Renal cortex interstitium (tissue), 11 donors: Measurements from ENCODE around the gene PTGES. TPM values are rescaled to one million over a fixed set of nuclear protein-coding genes. Genes with fewer than 3 reads are reported as not detected.

Experiments used
- DNase-seq, 11 donors: peaks; one replicate each; pipeline ENCODE4 v3.0.0-alpha.2; 2013; ENCODE audit warnings: low read depth in 9 of 11, low spot score in 4 of 11; ENCODE audit errors: extremely low read depth in 1 of 11
- polyA plus RNA-seq, 3 donors: library from polyadenylated mRNA; unstranded; fragments of 120-200 nt; gene quantifications; one replicate each; pipeline ENCODE4 v1.2.1, GENCODE V29; 2013; ENCODE audit not compliant: insufficient read length in 3 of 3

PTGES gene
- polyA plus RNA-seq, 3 donors: 3.4 to 5.0 (median 4.0) TPM

- no peak for DNase-seq
These were observed 50.0 kb downstream of the PTGES start for GRCh38 chr9:129702589-129703520.

DNA sequence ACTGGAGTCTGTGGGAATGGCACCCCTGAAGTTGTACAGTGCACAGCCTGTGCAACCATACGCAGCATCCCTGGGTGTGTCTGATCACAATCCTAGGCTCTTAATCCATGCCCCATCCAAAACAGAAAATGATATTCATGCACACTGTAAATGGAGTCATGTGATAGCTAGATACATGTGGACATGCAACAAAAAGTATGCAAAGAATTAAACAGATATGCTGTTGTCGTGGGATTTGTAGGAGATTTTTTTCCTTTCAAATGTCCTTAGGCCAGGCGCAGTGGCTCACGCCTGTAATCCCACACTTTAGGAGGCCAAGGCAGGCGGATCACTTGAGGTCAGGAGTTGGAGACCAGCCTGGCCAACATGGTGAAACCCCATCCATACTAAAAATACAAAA lies 51.3 kb downstream of the PTGES start:
- no peak for DNase-seq

- no peak for DNase-seq
These were observed 51.8 kb downstream of the PTGES start for GRCh38 chr9:129701054-129701453.

DNA sequence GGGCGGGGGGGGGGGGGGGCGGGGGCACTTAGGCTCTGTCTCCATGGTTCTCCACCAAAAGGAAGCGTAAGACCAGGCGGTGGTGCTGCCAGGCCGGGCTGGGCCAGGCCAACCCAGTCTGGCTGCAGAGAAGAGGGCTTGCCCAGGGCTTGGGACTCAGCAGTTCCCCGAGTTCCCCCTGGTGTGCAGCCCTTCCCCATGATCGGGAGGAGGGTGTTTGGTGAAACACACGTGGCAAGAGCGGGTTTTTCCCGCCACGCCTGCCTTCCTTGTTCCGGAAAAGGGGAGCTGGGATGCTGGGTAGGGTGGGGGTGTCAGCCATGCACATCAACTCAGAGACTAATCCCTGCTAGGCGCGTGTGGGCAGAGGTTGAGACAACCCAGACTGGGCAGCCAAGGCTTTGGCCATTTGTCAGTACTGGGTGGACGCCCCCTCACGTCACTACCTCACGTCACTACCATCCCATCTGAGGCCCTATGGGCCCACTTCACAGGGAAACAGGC lies 54.5 kb downstream of the PTGES start:
- DNase-seq: no peak

DNA sequence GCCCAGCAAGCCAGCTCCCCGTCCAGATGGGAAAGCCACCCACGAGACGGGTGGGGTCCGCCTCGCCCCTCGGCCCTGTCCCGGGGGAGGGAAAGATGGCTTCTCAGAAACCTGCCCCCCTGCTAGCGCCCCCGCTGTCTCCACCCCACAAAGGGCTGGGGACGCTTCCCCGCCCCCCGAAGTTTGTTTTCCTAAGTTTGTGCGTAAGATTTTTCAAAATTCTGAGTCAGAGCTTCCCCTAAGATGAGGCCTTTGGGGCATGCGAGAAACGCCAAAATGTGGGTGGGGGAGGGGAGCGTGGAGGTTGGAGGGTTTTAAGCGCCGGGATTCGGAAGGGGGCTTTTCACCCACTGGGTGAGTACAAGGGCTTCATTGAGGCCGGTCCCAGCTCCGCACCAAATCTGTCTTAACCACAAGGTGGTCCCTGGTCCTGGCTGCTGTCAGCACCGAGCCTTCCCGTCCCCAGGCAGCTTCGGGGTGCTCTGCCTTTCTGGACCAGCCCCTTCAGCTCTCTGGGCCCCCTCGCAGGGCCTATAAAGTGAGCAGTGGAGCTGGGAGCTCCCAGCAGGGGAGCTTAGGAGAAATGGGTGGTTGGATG lies 55.1 kb downstream of the PTGES start:
- DNase-seq: no peak

- no peak for DNase-seq
These were observed 55.7 kb downstream of the PTGES start for GRCh38 chr9:129696944-129697655.

DNA sequence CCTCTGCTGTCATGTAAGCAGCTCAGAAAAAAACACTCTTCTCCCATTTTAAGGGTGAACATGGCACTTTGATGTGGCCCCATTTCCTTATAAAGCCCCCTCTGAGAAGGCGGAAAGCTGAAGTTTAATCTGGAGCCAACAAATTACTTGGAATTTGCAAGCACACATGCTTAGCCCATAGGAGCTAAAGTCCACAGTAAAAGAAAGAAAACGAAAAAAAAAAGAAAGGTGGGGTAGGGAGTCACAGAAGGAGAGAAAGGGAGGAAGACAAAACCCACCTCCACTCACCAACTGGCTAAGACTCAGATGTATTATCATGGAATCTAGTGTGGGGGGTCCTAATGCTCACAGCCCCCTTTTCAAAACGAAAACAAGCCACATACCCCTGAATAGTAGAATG lies 57.0 kb downstream of the PTGES start:
- DNase-seq: no peak

- DNase-seq: no peak
These were observed 58.6 kb downstream of the PTGES start for GRCh38 chr9:129694243-129694646.

DNA sequence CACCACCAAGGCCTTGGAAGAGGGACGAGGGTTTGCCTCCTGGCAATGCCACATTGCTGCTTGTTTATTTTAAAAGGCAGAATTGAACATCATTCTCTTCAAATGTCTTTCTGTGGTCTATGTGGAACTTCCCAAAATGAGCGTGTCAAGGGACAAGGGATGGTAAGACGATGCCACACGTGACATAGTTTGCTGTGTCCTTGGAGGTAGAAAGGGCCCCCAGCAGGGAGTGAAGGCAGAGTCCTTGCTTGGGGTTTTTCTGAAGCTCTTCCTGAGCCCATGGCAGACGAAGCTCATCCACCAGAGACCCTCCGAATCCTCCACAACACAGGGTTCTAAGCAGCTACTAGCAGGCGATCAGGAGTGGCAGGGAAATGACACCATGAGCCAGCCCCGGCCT lies 59.1 kb downstream of the PTGES start:
- DNase-seq: no peak

DNA sequence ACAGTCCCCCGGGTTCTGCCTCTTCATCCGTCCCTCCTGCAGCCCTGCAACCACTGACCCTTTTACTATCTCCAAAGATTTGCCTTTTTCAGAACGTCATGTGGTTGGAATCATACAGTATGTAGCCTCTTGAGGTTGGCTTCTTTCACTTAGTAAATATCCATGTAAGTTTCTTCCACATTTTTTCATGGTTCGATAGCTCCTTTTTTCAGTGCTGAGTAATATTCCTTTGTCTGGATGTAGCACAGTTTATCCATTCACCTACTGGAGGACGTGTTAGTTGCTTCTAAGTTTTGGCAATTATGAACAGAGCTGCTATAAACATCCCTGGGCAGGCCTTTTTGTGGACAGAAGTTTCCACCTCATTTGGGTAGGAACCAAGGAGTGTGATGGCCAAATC lies 60.3 kb downstream of the PTGES start:
- DNase-seq: no peak

Other genes starting within 250 kb of the PTGES start
- gene C9orf50, start 131.9 kb downstream of the PTGES start, polyA plus RNA-seq: 1 to 10 TPM in 1 of 3 donors, under 1 TPM in 1, not detected in 1; 0.69 to 1.4 TPM
- gene NTMT1, start 126.9 kb downstream of the PTGES start, polyA plus RNA-seq: 10 to 100 TPM; 28.5 to 38.1 (median 32.6) TPM
- gene ASB6, start 110.9 kb downstream of the PTGES start, polyA plus RNA-seq: 10 to 100 TPM; 15.4 to 21.3 (median 19.4) TPM
- 1 to 10 TPM in 2 of 3 donors, under 1 TPM in 1; 0.87 to 1.3 (median 1.1) TPM for gene PRRX2, start 87.4 kb downstream of the PTGES start, polyA plus RNA-seq
- gene TOR1B, start 50.1 kb upstream of the PTGES start, polyA plus RNA-seq: 10 to 100 TPM; 19.4 to 23.9 (median 21.6) TPM
- 10 to 100 TPM; 40.2 to 43.4 (median 41.2) TPM for gene TOR1A, start 71.1 kb upstream of the PTGES start, polyA plus RNA-seq
- 10 to 100 TPM; 68.4 to 87.6 (median 81.4) TPM for gene C9orf78, start 82.2 kb upstream of the PTGES start, polyA plus RNA-seq
- gene USP20, start 82.4 kb upstream of the PTGES start, polyA plus RNA-seq: 10 to 100 TPM; 17.1 to 25.9 (median 21.8) TPM